Mesendoderm (in vitro differentiated cells): ENCODE measurements around the gene KLRD1.
"Not testable (repeated sequence)": the region's sequence is repeated elsewhere in the genome, so short reads cannot be mapped to it uniquely, and the experiment has no call there.

Experiments used
- DNase-seq: peaks from one replicate; pipeline ENCODE4 v3.0.0; 2013
- H2AK5ac ChIP-seq: 2 replicates; pipeline ENCODE4 v1.6.1; 2013; ENCODE audit warnings: low read length, inconsistent platforms
- H2BK120ac ChIP-seq: 2 replicates; pipeline ENCODE4 v1.6.1; 2013; ENCODE audit warnings: low read depth, mild to moderate bottlenecking, low read length, moderate library complexity, mixed read lengths
- H2BK15ac ChIP-seq: replicated peaks from 2 replicates; pipeline ENCODE4 v1.6.1; 2013; ENCODE audit warnings: low read depth, mild to moderate bottlenecking, moderate library complexity
- H2BK5ac ChIP-seq: 2 replicates; pipeline ENCODE4 v1.6.1; 2013; ENCODE audit warnings: low read length, inconsistent platforms
- H3K18ac ChIP-seq: 2 replicates; pipeline ENCODE4 v1.6.1; 2013; ENCODE audit warnings: mild to moderate bottlenecking, low read length, mixed read lengths
- H3K23ac ChIP-seq: one replicate; pipeline ENCODE4 v1.6.1; 2013; ENCODE audit warnings: low read length
- H3K27ac ChIP-seq: 2 replicates; pipeline ENCODE4 v1.5.1; 2013; ENCODE audit warnings: low read depth, mild to moderate bottlenecking, inconsistent platforms, low read length, moderate library complexity
- H3K27me3 ChIP-seq: 2 replicates; pipeline ENCODE4 v1.6.1; 2013; ENCODE audit warnings: low read length, control low read depth, mild to moderate bottlenecking, inconsistent platforms; ENCODE audit not compliant: insufficient read depth, poor library complexity
- H3K36me3 ChIP-seq: 2 replicates; pipeline ENCODE4 v1.6.1; 2013; ENCODE audit warnings: low read length, inconsistent platforms; ENCODE audit not compliant: control insufficient read depth, insufficient read depth
- H3K4ac ChIP-seq: one replicate; pipeline ENCODE4 v1.6.1; 2013; ENCODE audit warnings: low read depth, mild to moderate bottlenecking, low read length, moderate library complexity
- H3K4me1 ChIP-seq: 2 replicates; pipeline ENCODE4 v1.6.1; 2013; ENCODE audit warnings: low read depth, low read length, inconsistent platforms; ENCODE audit not compliant: control insufficient read depth
- H3K4me2 ChIP-seq: 2 replicates; pipeline ENCODE4 v1.6.1; 2013; ENCODE audit warnings: low read length
- H3K4me3 ChIP-seq: 2 replicates; pipeline ENCODE4 v1.5.1; 2013; ENCODE audit warnings: mild to moderate bottlenecking, low read length
- H3K56ac ChIP-seq: one replicate; pipeline ENCODE4 v1.6.1; 2013; ENCODE audit warnings: low read length
- H3K79me1 ChIP-seq: 2 replicates; pipeline ENCODE4 v1.6.1; 2013; ENCODE audit warnings: low read length, inconsistent platforms
- H3K79me2 ChIP-seq: 2 replicates; pipeline ENCODE4 v1.6.1; 2013; ENCODE audit warnings: mild to moderate bottlenecking, low read length; ENCODE audit not compliant: control insufficient read depth, insufficient read depth
- H3K9ac ChIP-seq: 2 replicates; pipeline ENCODE4 v1.6.1; 2013; ENCODE audit warnings: low read length, inconsistent platforms
- H4K5ac ChIP-seq: one replicate; pipeline ENCODE4 v1.6.1; 2013; ENCODE audit warnings: low read length
- H4K8ac ChIP-seq: one replicate; pipeline ENCODE4 v1.6.1; 2013; ENCODE audit warnings: low read depth, mild to moderate bottlenecking, control low read depth, low read length, moderate library complexity
- WGBS: extraction: QIAGEN DNeasy Blood & Tissue Kit; methylation state at CpG from one replicate; pipeline ENCODE4 v1.1.7; 2013; ENCODE audit warnings: low lambda C conversion rate, missing lambda C conversion rate; ENCODE audit not compliant: insufficient coverage; ENCODE audit errors: extremely low coverage; 5-methylcytosine and 5-hydroxymethylcytosine counted together

Gene KLRD1

DNA sequence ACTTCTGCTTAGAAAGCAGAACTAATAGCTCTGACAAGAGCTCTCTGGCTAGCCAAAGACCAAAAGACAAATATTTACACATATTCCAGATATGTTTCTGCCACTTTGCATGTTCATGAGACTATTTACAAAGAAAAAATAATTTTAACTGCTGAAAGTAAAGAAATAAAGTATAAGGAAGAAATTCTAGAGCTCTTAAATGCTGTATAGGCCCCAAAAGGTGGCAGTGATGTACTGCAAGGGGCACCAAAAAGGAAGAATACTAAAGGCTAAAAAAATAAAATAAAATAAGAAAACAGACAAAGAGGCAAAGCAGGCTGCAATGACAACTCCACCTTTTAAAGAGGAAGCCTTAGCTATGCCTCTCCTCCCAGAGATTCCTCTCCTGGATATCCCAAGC lies 59.2 kb downstream of the KLRD1 start:
- Histone ChIP-seq H3K27ac (no peak overlapping the region), H3K4ac (no peak overlapping the region), H3K56ac (no peak overlapping the region), H4K5ac (no peak overlapping the region), H2BK120ac (no peak overlapping the region), H3K4me3 (no peak overlapping the region), H3K18ac (no peak overlapping the region), H3K27me3 (no peaks in the 10 kb centered on the region), H3K23ac (no peak overlapping the region), H3K4me2 (no peak overlapping the region), H3K79me1 (no peaks in the 10 kb centered on the region), H3K79me2 (no peaks in the 10 kb centered on the region), H4K8ac (peak overlapping the region; percentile 65), H3K4me1 (peaks cover 12% of the 10 kb centered on the region), H2BK15ac (no peak overlapping the region), H3K36me3 (no peaks in the 10 kb centered on the region), H2BK5ac (no peak overlapping the region), H2AK5ac (no peak overlapping the region), H3K9ac (no peak overlapping the region)
- DNase-seq, result peak; percentile 49

GRCh38 chr12:10367714-10368113 lies 60.0 kb downstream of the KLRD1 start:
- not testable (repeated sequence) for H2BK15ac ChIP-seq, H3K4me3 ChIP-seq, DNase-seq, H4K8ac ChIP-seq, H2AK5ac ChIP-seq, H2BK5ac ChIP-seq, H3K18ac ChIP-seq, H3K4me2 ChIP-seq, H3K79me1 ChIP-seq, H3K27ac ChIP-seq, H4K5ac ChIP-seq, H3K27me3 ChIP-seq, H3K79me2 ChIP-seq, H3K36me3 ChIP-seq, H3K23ac ChIP-seq, H3K4ac ChIP-seq, H2BK120ac ChIP-seq, H3K56ac ChIP-seq, H3K9ac ChIP-seq
- H3K4me1 ChIP-seq, result peaks cover 12% of the 10 kb centered on the region
- no CpG with 5 or more reads among the region's 4 CpGs for WGBS

DNA sequence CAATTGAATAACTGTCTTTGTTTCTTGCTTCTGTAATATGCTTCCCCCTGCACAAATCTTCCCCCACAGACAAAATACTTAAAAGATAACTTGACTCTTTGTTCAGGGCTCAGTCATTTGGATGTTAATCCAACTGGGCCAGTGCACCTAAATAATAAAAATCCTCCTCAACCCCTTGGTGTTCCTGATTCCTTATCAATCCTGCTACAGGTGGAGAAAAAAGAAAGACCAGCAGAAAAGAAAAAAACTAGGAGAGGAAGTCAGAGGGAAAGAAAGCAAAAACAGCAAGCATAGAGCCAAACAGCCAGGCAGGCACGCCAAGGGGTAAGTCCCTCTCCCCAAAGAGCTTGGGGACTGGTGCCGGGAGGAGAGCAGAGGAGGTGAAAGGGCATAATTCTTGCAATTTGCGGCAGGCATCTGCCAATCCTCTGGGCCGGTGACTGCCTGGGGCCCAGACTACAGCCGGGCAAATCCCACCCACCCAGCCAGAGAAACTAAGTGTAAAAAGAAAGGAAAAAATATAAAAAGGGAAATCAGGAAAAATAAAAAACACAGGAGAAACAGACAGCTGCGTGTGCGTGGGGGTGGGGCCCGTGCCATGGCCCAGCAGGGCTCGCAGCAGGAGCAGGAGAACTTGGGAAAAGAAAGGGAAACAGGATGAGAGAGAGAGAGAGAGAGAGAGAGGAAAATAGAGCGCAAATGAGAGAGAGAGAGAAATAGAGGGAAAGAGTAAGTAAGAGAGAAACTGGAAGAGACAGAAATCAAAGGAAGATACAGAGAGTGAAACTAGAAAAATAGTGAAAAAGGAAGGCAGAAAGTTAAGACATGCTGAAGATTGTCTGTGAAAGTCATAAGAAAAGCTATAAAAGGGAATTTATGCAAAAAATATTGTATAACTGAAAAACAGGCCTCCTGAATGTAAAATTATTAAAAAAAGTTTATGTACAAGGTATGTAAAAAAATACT lies 60.8 kb downstream of the KLRD1 start:
- Histone ChIP-seq H3K4me1 (peaks cover 12% of the 10 kb centered on the region), H4K5ac (no peak overlapping the region), H3K4ac (no peak overlapping the region), H3K18ac (no peak overlapping the region), H3K79me1 (no peaks in the 10 kb centered on the region), H3K9ac (no peak overlapping the region), H3K4me2 (no peak overlapping the region), H3K56ac (no peak overlapping the region), H2AK5ac (no peak overlapping the region), H3K27ac (no peak overlapping the region), H3K4me3 (no peak overlapping the region), H4K8ac (no peak overlapping the region), H2BK5ac (no peak overlapping the region), H2BK15ac (no peak overlapping the region), H3K36me3 (no peaks in the 10 kb centered on the region), H3K27me3 (no peaks in the 10 kb centered on the region), H3K23ac (no peak overlapping the region), H3K79me2 (no peaks in the 10 kb centered on the region), H2BK120ac (no peak overlapping the region)
- WGBS, result no CpG with 5 or more reads among the region's 10 CpGs
- DNase-seq, result no peak

- DNase-seq, result no peak
- H3K23ac ChIP-seq, result no peak overlapping the region
- no peaks in the 10 kb centered on the region for H3K79me2 ChIP-seq
- no peaks in the 10 kb centered on the region for H3K27me3 ChIP-seq
- no peak overlapping the region for H2BK15ac ChIP-seq
- no peak overlapping the region for H3K27ac ChIP-seq
- H4K5ac ChIP-seq, result no peak overlapping the region
- H2BK120ac ChIP-seq, result no peak overlapping the region
- H3K56ac ChIP-seq, result no peak overlapping the region
- H3K18ac ChIP-seq, result no peak overlapping the region
- no peak overlapping the region for H3K4me2 ChIP-seq
- no peaks in the 10 kb centered on the region for H3K79me1 ChIP-seq
- no peak overlapping the region for H3K9ac ChIP-seq
- WGBS, result no CpG with 5 or more reads among the region's 8 CpGs
- H3K4me3 ChIP-seq, result no peak overlapping the region
- H3K4ac ChIP-seq, result no peak overlapping the region
- peaks cover 4% of the 10 kb centered on the region for H3K4me1 ChIP-seq
- no peak overlapping the region for H4K8ac ChIP-seq
- H2AK5ac ChIP-seq, result no peak overlapping the region
- H3K36me3 ChIP-seq, result no peaks in the 10 kb centered on the region
- no peak overlapping the region for H2BK5ac ChIP-seq
Observed at GRCh38 chr12:10369557-10370415, 62.1 kb downstream of the KLRD1 start.

DNA sequence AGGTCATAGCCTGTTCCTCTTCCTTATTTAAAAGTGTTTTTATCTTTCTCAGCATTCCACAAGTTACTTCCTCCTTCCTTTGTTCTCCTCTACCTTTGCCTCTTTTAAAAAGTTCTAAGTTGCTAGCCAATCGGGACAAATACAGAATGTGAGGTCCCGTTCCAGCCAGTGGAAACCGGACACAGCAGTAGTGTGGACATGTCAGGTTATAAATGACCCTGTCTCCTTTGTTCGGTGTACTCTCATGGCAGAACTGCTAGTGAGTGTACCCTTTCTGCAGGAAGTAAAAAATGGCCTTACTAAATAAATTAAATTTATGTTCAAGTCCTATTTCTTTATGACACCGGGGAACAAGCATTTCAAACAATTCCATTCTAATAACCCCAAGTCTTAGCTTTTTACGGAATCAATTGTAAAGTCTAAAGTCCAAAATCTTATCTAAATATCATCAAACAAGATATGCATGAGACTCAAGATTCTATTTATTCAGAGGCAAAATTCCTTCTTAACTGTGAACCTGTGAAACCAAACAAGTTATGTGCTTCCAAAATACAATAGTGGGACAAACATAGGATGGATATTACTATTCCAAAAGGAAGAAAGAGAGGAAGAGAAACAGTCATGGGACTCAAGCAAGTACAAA lies 64.3 kb downstream of the KLRD1 start:
- not testable (repeated sequence) for H2BK5ac ChIP-seq, H4K5ac ChIP-seq, H3K23ac ChIP-seq, H3K4me3 ChIP-seq, H3K4me1 ChIP-seq, H3K27me3 ChIP-seq, H2AK5ac ChIP-seq, H3K9ac ChIP-seq, H3K4me2 ChIP-seq, H3K36me3 ChIP-seq, H3K79me2 ChIP-seq, H3K18ac ChIP-seq, H4K8ac ChIP-seq, DNase-seq, H2BK15ac ChIP-seq, H3K56ac ChIP-seq, H3K4ac ChIP-seq, H3K27ac ChIP-seq, H2BK120ac ChIP-seq, H3K79me1 ChIP-seq
- WGBS, result no CpG with 5 or more reads among the region's 6 CpGs
